Adrenal gland (tissue), 5 donors: ENCODE results near the gene POLD2.

Experiments used
- CTCF ChIP-seq, 6 experiments: fragments of 450-650 bp in 4 of 6; fragments of 200-600 bp in 2 of 6; sonication (generic) in 1 of 6; IDR thresholded peaks; 1 replicate in 5 of 6; 2 replicates in 1 of 6; pipeline versions ENCODE4 v1.5.1 to v1.8.0; 2016 to 2021; ENCODE audit warnings: antibody characterized with exemption in 6 of 6, mild to moderate bottlenecking in 2 of 6, moderate library complexity in 1 of 6
- POLR2A ChIP-seq, 2 donors: fragments of 450-650 bp; IDR thresholded peaks; one replicate each; pipeline ENCODE4 v1.6.1; 2017; ENCODE audit warnings: antibody characterized with exemption in 2 of 2, mild to moderate bottlenecking in 2 of 2, moderate library complexity in 1 of 2
- donor health status: DM: no; HTN: no; CAD: no.

DNA sequence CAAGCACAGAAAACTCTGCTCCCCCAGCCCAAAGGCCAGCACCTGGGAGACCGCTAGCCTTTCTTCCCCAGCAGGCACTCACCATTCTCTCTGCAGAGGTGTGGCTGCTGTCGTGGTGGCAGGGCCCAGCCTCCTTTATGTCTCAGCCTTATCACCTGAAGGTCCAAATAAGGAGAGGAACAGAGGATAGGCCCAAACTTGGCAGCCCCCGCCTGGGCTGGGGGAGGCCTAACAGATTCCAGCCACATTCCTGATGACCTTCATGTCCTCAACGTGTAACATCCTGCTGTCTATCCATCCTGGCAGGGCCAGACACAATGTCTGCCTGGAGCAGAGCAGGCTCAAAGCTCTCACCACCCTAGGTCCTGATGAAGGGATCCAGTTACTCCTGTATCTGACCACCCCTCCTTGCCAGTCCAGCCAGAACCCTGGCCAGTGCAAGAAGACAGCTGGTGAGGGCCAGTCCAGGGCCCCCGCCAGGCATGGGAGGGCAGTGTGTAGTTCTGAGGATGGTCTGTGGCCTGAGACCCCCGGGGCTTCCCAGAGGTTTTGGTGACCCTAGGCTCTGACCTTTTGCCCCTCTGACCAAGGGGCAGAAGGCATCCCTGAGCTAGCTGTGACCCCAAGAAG lies 18.0 kb upstream of the POLD2 start, which contains the start of gene MYL7:
- TF ChIP-seq CTCF (IDR thresholded peaks at IDR 0.05) (no peak), POLR2A (IDR thresholded peaks at IDR 0.05) (no peak)
